ENCODE data around the gene C16orf54.
"Not testable (repeated sequence)": the region's sequence is repeated elsewhere in the genome, so short reads cannot be mapped to it uniquely, and the experiment has no call there.

C16orf54 gene

GRCh38 chr16:29739927-29740629, 5.7 kb downstream of the C16orf54 start:
- not testable (repeated sequence) for DNase-seq

- peak; percentile 68 for DNase-seq
Measured at GRCh38 chr16:29738514-29738913, 7.3 kb downstream of the C16orf54 start.

- no peak for DNase-seq
Measured at GRCh38 chr16:29737713-29738112, 8.1 kb downstream of the C16orf54 start.

GRCh38 chr16:29736764-29737163, 9.0 kb downstream of the C16orf54 start:
- DNase-seq: peak; percentile 84

GRCh38 chr16:29736112-29736511, 9.7 kb downstream of the C16orf54 start:
- DNase-seq: no peak

- peak; percentile 74 for DNase-seq
Measured at GRCh38 chr16:29734786-29735185, 11.0 kb downstream of the C16orf54 start.

GRCh38 chr16:29731768-29732601, 13.8 kb downstream of the C16orf54 start:
- DNase-seq: not testable (repeated sequence)

GRCh38 chr16:29730649-29731048, 15.1 kb downstream of the C16orf54 start:
- DNase-seq: no peak

GRCh38 chr16:29729116-29729521, 16.7 kb downstream of the C16orf54 start:
- peak; percentile 42 for DNase-seq

- no peak for DNase-seq
Measured at GRCh38 chr16:29727452-29727851, 18.3 kb downstream of the C16orf54 start.

- DNase-seq: no peak
Measured at GRCh38 chr16:29726845-29727377, 18.9 kb downstream of the C16orf54 start.

- DNase-seq: peak; percentile 78
Measured at GRCh38 chr16:29721167-29721879, 24.5 kb downstream of the C16orf54 start.

GRCh38 chr16:29720703-29721102, 25.1 kb downstream of the C16orf54 start:
- no peak for DNase-seq

GRCh38 chr16:29719063-29719462, 26.7 kb downstream of the C16orf54 start:
- DNase-seq: no peak

- DNase-seq: no peak
Measured at GRCh38 chr16:29717113-29717512, 28.7 kb downstream of the C16orf54 start.

GRCh38 chr16:29714972-29715371, 30.8 kb downstream of the C16orf54 start:
- DNase-seq: no peak

- DNase-seq: no peak
Measured at GRCh38 chr16:29714396-29714795, 31.4 kb downstream of the C16orf54 start.

GRCh38 chr16:29712809-29713208, 33.0 kb downstream of the C16orf54 start:
- DNase-seq: no peak

GRCh38 chr16:29710227-29711219, 35.3 kb downstream of the C16orf54 start:
- DNase-seq: peak; percentile 72

- DNase-seq: not testable (repeated sequence)
Measured at GRCh38 chr16:29709657-29710056, 36.1 kb downstream of the C16orf54 start.

- DNase-seq: no peak
Measured at GRCh38 chr16:29708917-29709600, 36.7 kb downstream of the C16orf54 start.
